GM19193 (cell line): Measurements from ENCODE around the gene COTL1.

ENCODE experiments used
- POLR2A ChIP-seq: IDR thresholded peaks from 4 replicates; pipeline ENCODE4 v1.6.1; 2011; ENCODE audit not compliant: insufficient read depth, insufficient read length; ENCODE audit errors: extremely low read depth

The COTL1 gene

GRCh38 chr16:84596801-84597527, 20.9 kb downstream of the COTL1 start:
- no peak for TF ChIP-seq POLR2A

- no peak for TF ChIP-seq POLR2A
Observed at GRCh38 chr16:84596161-84596560, 21.7 kb downstream of the COTL1 start.

- TF ChIP-seq POLR2A: no peak
Observed at GRCh38 chr16:84595052-84595481, 22.8 kb downstream of the COTL1 start.

GRCh38 chr16:84594725-84595038, 23.2 kb downstream of the COTL1 start:
- TF ChIP-seq POLR2A: no peak

GRCh38 chr16:84593825-84594724, 23.8 kb downstream of the COTL1 start:
- TF ChIP-seq POLR2A: peak; percentile 75

GRCh38 chr16:84592718-84593117, 25.2 kb downstream of the COTL1 start:
- no peak for TF ChIP-seq POLR2A

GRCh38 chr16:84589975-84590719, 27.7 kb downstream of the COTL1 start:
- no peak for TF ChIP-seq POLR2A

- TF ChIP-seq POLR2A: no peak
Observed at GRCh38 chr16:84588991-84589390, 28.9 kb downstream of the COTL1 start.

- TF ChIP-seq POLR2A: peak; percentile 32
Observed at GRCh38 chr16:84585886-84586285, 32.0 kb downstream of the COTL1 start.

- no peak for TF ChIP-seq POLR2A
Observed at GRCh38 chr16:84585467-84585866, 32.4 kb downstream of the COTL1 start.

- TF ChIP-seq POLR2A: no peak
Observed at GRCh38 chr16:84584678-84585077, 33.2 kb downstream of the COTL1 start.

- TF ChIP-seq POLR2A: no peak
Observed at GRCh38 chr16:84583995-84584394, 33.9 kb downstream of the COTL1 start.

GRCh38 chr16:84582958-84583516, 34.8 kb downstream of the COTL1 start:
- TF ChIP-seq POLR2A: no peak

- TF ChIP-seq POLR2A: no peak
Observed at GRCh38 chr16:84581158-84581557, 36.7 kb downstream of the COTL1 start.

GRCh38 chr16:84579936-84580335, 37.9 kb downstream of the COTL1 start:
- no peak for TF ChIP-seq POLR2A
